ENCODE results near the gene TBCD. TPM values are rescaled to one million over a fixed set of nuclear protein-coding genes. Genes with fewer than 3 reads are reported as not detected.

Gene TBCD
- total RNA-seq, 2 donors from 2014 or later: 112 to 144 TPM

- H3K27me3 Mint-ChIP-seq: no peaks in the 10 kb centered on the region
- no peak overlapping the region for H3K27ac Mint-ChIP-seq
- H3K4me3 Mint-ChIP-seq: no peak overlapping the region
- H3K4me1 Mint-ChIP-seq: no peaks in the 10 kb centered on the region
- peaks cover 11% of the 10 kb centered on the region for H3K36me3 Mint-ChIP-seq (ENCODE audit: low read depth)
- H3K9me3 ChIP-seq (ENCODE audit: control insufficient read depth, low read length, poor library complexity, severe bottlenecking): no peaks in the 10 kb centered on the region
- ATAC-seq (no peak), DNase-seq (no peak)
Measured at GRCh38 chr17:82926081-82926480, 174.2 kb downstream of the TBCD start.

GRCh38 chr17:82926716-82927115 is 174.9 kb downstream of the TBCD start:
- Mint-ChIP-seq H3K36me3 (ENCODE audit: low read depth) (peaks cover 11% of the 10 kb centered on the region), H3K4me3 (no peak overlapping the region), H3K4me1 (no peaks in the 10 kb centered on the region), H3K27ac (no peak overlapping the region), H3K27me3 (no peaks in the 10 kb centered on the region)
- ATAC-seq (no peak), DNase-seq (no peak)
- H3K9me3 ChIP-seq (ENCODE audit: control insufficient read depth, low read length, poor library complexity, severe bottlenecking): no peaks in the 10 kb centered on the region

- Mint-ChIP-seq H3K4me1 (no peaks in the 10 kb centered on the region), H3K27me3 (no peaks in the 10 kb centered on the region), H3K4me3 (no peak overlapping the region), H3K27ac (no peak overlapping the region), H3K36me3 (ENCODE audit: low read depth) (peaks cover 13% of the 10 kb centered on the region)
- ATAC-seq (no peak), DNase-seq (no peak)
- H3K9me3 ChIP-seq (ENCODE audit: control insufficient read depth, low read length, poor library complexity, severe bottlenecking): no peaks in the 10 kb centered on the region
Measured at GRCh38 chr17:82927311-82927660, 175.4 kb downstream of the TBCD start.

GRCh38 chr17:82927661-82928601 is 176.1 kb downstream of the TBCD start:
- H3K9me3 ChIP-seq (ENCODE audit: control insufficient read depth, low read length, poor library complexity, severe bottlenecking): no peaks in the 10 kb centered on the region
- ATAC-seq (no peak), DNase-seq (no peak)
- Mint-ChIP-seq H3K36me3 (ENCODE audit: low read depth) (peaks cover 13% of the 10 kb centered on the region), H3K4me1 (no peaks in the 10 kb centered on the region), H3K4me3 (no peak overlapping the region), H3K27me3 (no peaks in the 10 kb centered on the region), H3K27ac (no peak overlapping the region)

GRCh38 chr17:82929011-82929622 is 177.3 kb downstream of the TBCD start:
- Mint-ChIP-seq H3K36me3 (ENCODE audit: low read depth) (peaks cover 13% of the 10 kb centered on the region), H3K4me1 (no peaks in the 10 kb centered on the region), H3K4me3 (no peak overlapping the region), H3K27me3 (no peaks in the 10 kb centered on the region), H3K27ac (no peak overlapping the region)
- DNase-seq (no peak), ATAC-seq (no peak)
- no peaks in the 10 kb centered on the region for H3K9me3 ChIP-seq (ENCODE audit: control insufficient read depth, low read length, poor library complexity, severe bottlenecking)

GRCh38 chr17:82929676-82930042 is 177.8 kb downstream of the TBCD start:
- H3K27me3 Mint-ChIP-seq: no peaks in the 10 kb centered on the region
- H3K4me3 Mint-ChIP-seq: no peak overlapping the region
- H3K9me3 ChIP-seq (ENCODE audit: control insufficient read depth, low read length, poor library complexity, severe bottlenecking): no peaks in the 10 kb centered on the region
- DNase-seq (no peak), ATAC-seq (no peak)
- peaks cover 13% of the 10 kb centered on the region for H3K36me3 Mint-ChIP-seq (ENCODE audit: low read depth)
- no peaks in the 10 kb centered on the region for H3K4me1 Mint-ChIP-seq
- H3K27ac Mint-ChIP-seq: no peak overlapping the region

GRCh38 chr17:82930043-82930923 is 178.4 kb downstream of the TBCD start:
- H3K4me1 Mint-ChIP-seq: no peaks in the 10 kb centered on the region
- ATAC-seq: no peak
- no peak overlapping the region for H3K27ac Mint-ChIP-seq
- H3K27me3 Mint-ChIP-seq: no peaks in the 10 kb centered on the region
- H3K9me3 ChIP-seq (ENCODE audit: control insufficient read depth, low read length, poor library complexity, severe bottlenecking): no peaks in the 10 kb centered on the region
- H3K36me3 Mint-ChIP-seq (ENCODE audit: low read depth): peaks cover 13% of the 10 kb centered on the region
- H3K4me3 Mint-ChIP-seq: no peak overlapping the region
- DNase-seq: peak in 1 of 3 donors; percentile 5

GRCh38 chr17:82930924-82931698 is 179.2 kb downstream of the TBCD start:
- H3K36me3 Mint-ChIP-seq (ENCODE audit: low read depth): peaks cover 16% of the 10 kb centered on the region
- peaks cover 3% of the 10 kb centered on the region for H3K4me1 Mint-ChIP-seq
- ATAC-seq: no peak
- H3K27me3 Mint-ChIP-seq: no peaks in the 10 kb centered on the region
- no peak overlapping the region for H3K27ac Mint-ChIP-seq
- no peaks in the 10 kb centered on the region for H3K9me3 ChIP-seq (ENCODE audit: control insufficient read depth, low read length, poor library complexity, severe bottlenecking)
- DNase-seq: peak in 1 of 3 donors; percentile 1
- H3K4me3 Mint-ChIP-seq: no peak overlapping the region

GRCh38 chr17:82931699-82932517 is 180.0 kb downstream of the TBCD start:
- ATAC-seq: no peak
- no peak overlapping the region for H3K4me3 Mint-ChIP-seq
- H3K27me3 Mint-ChIP-seq: no peaks in the 10 kb centered on the region
- peak overlapping the region; percentile 39 for H3K27ac Mint-ChIP-seq
- DNase-seq: peak in 1 of 3 donors; percentile 4
- H3K9me3 ChIP-seq (ENCODE audit: control insufficient read depth, low read length, poor library complexity, severe bottlenecking): no peaks in the 10 kb centered on the region
- H3K36me3 Mint-ChIP-seq (ENCODE audit: low read depth): peaks cover 13% of the 10 kb centered on the region
- H3K4me1 Mint-ChIP-seq: peaks cover 5% of the 10 kb centered on the region

- Mint-ChIP-seq H3K4me3 (no peak overlapping the region), H3K4me1 (peaks cover 5% of the 10 kb centered on the region), H3K27me3 (no peaks in the 10 kb centered on the region), H3K27ac (peak overlapping the region; percentile 39), H3K36me3 (ENCODE audit: low read depth) (peaks cover 13% of the 10 kb centered on the region)
- no peaks in the 10 kb centered on the region for H3K9me3 ChIP-seq (ENCODE audit: control insufficient read depth, low read length, poor library complexity, severe bottlenecking)
- DNase-seq: peak in 1 of 3 donors; percentile 3
- no peak for ATAC-seq
Measured at GRCh38 chr17:82932518-82933310, 180.8 kb downstream of the TBCD start.

GRCh38 chr17:82933911-82934310 is 182.0 kb downstream of the TBCD start:
- ATAC-seq: no peak
- Mint-ChIP-seq H3K27ac (no peak overlapping the region), H3K4me3 (no peak overlapping the region), H3K4me1 (peaks cover 8% of the 10 kb centered on the region), H3K36me3 (ENCODE audit: low read depth) (peaks cover 8% of the 10 kb centered on the region), H3K27me3 (no peaks in the 10 kb centered on the region)
- DNase-seq: peak in 1 of 3 donors; percentile 5
- H3K9me3 ChIP-seq (ENCODE audit: control insufficient read depth, low read length, poor library complexity, severe bottlenecking): no peaks in the 10 kb centered on the region

All from T-helper 17 cell (primary cell).